Hippocampal formation (tissue), 2 donors: ENCODE results near the gene RILP.

Experiments used
- DNase-seq, 2 donors: peaks; one replicate each; lab custom pipeline; 2025; lab: John Stamatoyannopoulos, UW

RILP gene

DNA sequence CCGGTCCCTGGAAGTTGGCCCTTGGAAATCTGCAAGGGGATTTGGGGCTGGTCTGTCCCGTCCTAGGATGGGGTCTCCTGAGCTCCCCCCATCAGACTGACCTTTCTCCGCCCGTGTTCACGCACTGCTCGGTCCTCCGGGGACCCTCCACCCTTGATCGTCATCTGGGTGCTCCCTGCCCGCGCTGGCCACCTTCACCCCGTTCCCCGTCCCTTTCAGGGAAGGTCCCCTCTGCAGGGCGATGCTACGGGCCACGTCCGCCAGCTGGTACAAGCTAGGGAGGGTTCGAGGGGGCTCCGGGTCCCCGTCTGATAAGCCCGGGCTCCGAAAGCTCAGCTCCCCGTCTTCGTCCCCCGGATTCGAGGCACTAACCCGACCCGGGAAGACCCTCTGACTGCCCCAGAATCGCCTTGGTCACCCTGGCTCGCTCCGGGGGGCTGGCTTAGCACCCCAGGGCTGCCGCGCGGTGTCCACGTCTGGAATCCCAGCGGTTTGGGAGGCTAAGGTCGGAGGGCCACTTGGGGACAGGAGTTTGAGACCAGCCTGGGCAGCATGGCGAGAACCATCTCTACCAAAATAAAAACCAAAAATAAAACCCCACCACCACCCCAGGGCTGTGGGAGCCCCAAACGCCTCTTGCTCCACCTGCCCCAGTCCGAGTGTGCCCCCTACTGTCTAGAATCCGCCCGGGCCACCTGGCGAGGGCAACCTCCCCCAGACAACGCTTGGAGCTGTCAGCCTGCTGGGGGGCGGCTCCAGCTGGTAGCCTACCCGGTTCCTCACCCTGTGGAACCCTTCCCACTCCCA is 20.0 kb downstream of the RILP start:
- no peak for DNase-seq

DNA sequence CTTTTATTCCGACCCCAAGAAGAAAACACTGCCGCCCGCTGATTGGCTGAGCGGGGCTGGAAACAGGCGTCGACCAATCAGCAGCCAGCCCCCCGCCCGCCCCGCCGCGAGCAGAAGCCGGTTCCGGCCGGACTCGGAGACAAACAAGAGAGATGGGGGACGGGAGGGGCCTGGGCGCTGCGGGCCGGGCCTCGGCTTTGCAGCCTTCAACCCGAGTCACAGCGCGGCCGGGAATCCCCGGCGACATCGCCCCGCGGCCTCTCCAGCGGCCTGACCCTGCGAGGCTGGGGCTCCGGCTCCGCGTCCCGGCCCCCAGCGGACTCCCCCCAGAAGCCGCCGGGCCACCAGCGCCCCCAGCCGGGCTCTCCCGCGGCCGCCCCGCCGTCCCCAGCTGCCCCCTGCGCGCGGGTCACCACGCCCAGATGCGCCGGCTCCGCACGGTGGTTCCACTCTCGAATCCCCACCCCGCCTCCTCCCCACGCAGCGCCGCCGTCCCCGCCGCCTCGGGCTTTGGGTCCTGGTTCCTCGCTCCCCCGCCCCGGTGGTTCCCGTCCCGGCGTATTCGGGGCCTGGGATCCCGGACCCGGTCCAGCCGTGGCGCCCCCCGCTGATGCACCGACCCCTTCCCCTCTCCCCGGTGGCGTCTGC is 20.7 kb downstream of the RILP start:
- peak; percentile 93 to 96 for DNase-seq

DNA sequence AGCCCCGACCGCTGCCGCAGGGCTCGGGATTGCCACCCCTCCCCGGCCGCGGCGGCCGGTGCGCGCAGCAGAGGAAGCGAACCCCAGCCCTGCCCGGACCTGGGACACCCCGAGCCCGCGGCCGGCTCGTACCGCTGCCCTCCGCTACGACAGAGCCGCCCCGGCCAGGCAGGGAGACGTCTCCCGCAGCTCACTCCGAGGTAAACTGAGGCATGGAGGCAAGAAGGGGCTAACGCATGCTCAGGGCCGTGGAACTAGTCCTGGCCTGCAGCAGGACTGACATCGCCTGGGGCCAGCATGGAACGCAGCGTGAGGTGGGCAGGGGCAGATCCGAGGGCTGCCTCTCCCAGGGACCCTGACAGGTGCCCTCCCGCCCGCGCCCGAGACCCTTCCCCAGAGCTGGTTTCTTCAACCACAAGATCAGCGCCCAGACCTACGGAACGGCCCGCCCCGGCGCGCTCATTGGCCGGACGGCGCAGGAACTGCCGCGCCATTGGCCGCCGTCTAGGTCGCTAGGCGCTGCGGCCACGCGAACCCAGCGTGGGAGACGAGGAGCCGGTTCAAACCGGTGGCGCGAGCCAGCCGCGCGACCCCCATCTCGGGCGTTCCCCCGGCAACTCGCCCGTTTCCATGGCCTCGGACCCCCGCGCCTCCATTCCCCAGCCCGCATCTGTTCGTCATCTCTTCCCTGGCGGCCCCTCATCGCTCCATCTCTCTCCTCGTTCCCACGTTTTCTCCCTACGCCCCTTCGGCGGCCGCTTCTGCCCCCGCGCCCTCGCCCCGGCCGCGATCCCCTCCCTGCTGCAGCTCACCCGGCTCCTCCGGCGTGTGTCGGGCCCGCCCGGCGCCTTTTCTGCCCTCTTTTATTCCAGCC is 21.4 kb downstream of the RILP start, which contains the start of gene SLC43A2:
Gene SLC43A2, minus strand, starts transcription at position 853 of the 874 bp plus-strand sequence. CDS start 960 bp downstream, outside the sequence.
- DNase-seq, result peak; percentile 77 to 87

DNA sequence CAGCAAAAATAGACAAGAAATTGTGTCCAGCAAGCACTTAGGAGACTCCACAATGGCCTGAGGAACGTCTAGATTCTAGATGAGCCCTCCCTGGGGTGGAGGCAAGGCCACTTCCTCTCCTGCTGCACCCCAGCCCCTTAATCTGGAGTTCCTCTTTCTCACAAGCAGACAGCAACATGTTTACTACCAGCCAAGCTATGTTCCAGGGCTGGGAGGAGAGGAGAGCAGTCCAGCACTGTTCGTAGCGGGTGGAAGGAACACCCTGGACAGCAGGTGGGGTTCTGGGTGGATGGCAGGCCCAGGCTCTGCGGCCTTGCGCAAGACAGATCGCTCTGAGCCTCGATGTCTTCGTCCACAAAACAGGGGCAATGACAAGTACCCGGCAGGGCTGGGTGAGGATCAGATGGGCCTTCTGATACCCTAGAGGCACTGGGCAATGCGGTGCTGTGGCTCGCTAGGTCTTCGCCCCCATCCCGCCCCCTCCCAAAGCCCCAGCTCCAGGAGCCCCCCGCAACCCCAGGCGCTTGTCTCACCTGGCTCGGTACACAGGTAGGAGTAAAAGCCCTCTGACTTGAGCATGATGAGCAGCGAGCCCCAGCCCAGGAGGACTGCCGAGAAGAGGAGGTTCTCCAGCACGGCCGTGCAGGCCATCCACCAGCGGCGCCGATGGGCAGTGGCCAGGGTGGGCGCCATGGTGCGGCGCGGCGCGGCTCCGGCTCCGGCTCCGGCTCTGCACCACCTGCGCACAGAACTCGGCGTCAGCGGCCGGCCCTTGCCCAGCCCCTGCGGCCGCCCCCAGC is 22.3 kb downstream of the RILP start:
- DNase-seq, result peak; percentile 33 to 47

DNA sequence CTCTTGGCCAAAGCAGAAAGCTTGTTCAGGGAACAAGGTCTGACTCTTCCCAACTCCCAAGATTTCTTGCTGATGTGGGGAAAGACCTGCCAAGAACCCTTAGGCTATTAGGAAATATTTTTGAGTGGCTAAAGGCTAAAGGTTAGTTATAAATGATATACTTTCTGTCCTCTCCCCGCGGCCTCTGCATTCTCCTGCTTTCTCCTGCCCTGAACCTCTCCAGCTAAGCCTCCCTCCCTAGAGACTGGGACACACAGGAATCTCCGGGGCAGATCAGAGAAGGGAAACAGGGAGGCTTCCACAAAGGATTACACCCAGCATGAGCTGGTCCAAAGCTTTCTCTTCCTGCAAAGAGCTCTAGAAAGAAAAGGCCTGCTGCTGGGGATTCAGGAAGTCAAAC is 23.3 kb downstream of the RILP start:
- no peak for DNase-seq

DNA sequence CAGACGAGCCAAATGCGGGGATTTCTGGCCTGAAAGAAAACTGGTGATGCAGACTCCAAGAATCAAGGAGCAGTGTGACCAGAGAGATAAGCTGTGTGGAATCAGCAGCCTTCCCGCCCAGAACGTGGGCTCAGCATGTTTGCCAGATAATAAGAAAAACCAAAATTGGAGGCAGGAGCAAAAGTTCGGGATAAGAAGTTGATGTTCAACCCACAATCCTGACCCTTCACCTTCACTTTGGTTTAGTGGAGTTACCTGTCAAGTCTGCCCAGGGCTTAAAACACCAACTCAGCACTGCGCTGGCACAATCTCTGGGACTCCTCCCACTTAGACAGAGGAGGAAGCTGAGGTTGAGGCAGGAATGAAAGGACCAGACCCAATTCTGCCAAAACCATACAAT is 24.1 kb downstream of the RILP start:
- DNase-seq, result no peak

DNA sequence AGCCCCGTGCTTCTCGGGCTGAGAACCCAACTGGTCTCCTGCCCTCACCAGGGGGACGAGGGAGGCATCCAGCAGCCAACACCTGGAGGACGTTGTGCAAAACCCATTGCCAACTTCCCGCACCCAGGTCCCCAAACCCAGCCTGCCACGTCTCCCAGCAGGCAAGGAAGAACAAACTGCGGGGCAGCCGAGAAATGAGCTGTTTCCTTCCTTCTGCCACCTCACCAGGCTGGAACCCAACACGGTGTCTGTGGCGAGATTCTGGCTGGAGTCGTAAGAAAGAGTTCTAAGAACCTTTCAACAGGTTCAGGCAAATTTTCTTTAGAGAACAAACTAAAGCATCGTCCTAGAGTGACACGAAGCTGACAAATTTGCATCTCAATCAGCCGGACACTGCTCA is 24.6 kb downstream of the RILP start:
- DNase-seq, result no peak

DNA sequence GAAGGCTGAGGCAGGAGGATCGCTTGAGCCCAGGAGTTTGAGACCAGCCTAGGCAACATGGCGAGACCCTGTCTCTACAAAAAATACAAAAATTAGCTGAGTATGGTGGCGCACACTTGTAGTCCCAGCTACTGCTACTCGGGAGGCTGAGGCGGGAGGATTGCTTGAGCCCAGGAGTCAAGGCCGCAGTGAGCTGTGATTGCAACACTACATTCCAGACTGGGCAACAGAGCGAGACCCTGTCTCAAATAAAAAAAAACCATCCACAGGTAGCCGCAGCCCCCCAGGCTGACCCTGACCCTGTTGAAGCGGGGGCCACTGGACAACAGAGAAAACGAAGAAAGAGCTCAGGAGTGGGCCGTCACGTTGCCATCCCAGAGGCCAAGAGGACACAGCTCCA is 25.0 kb downstream of the RILP start:
- no peak for DNase-seq

DNA sequence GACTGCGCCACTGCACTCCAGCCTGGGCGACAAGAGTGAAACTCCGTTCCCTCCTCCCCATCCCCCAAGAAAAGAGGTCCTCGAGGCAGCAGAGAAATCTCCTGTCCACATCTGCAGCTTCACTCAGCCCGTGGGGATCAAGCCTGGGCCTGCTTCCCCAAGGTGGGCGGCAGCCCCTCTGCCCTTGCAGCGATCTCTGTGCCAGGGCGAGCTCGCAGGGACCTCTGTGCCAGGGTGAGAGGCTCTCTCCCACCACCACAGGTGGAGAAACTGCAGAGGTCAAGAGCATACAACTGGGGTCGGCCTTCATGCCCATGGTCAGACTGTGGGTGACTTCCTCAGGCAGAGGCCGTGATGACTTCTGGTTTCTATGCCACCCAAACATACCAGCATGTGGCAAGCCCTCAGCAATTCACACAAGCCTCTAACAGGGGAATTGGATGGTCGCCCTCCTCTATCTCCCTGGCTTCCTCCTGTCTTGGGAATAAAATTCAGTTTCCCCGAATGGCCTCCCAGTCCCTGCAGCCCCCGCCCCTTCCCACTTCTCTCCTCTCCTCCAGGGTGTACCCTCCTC is 26.5 kb downstream of the RILP start:
- no peak for DNase-seq

DNA sequence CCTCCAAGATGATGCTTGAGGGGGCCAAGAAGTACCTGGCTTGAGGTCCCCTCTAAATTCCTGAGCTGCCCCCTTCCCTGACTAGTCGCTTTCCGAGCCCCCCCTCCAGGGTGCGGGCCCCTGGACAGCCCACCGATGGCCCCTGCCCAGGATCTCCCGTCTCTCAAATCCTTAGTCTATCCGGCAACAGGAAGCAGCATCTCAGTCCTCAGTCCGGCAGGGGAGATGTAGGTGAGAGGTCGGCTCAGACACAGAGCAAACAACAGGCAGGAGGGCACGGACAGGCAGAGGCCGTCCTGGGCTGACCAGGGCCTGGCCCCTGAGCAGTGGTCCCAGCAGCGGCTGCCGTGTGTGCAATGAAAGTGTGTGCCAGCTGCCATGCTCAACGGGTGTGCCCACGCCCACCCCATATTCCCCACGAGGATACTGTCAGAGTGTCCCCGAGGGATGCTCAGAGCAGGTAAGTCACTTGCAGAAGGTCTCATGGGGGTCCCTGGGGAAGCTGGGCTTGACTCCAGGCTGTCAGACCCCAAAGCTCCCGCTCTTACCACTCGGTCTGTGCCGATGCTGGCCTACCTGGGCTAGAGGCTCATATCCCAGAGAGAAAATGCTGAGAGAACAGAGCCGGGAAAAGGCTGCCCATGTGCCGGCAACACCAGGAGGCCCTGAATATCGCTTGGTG is 28.3 kb downstream of the RILP start:
- DNase-seq, result no peak

DNA sequence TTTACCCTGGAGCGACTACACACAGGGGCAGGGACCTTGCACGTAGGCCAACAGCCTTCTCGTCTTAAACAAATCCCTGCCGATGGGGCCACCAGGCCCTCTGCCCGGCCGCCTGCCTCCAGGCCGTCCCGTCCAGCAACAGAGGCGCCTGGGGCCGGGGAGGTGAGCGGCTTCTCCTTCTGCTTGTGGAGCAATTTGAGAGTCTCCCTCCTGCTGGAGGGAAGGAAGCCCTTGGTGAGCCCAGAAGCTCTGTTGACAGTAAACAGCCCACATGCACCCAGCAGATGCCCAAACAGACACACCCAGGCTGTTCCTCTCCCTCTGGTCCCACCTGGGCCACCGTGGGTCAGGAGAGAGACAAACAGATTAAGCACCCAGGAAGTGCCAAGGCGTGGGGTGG is 29.2 kb downstream of the RILP start:
- DNase-seq, result no peak

DNA sequence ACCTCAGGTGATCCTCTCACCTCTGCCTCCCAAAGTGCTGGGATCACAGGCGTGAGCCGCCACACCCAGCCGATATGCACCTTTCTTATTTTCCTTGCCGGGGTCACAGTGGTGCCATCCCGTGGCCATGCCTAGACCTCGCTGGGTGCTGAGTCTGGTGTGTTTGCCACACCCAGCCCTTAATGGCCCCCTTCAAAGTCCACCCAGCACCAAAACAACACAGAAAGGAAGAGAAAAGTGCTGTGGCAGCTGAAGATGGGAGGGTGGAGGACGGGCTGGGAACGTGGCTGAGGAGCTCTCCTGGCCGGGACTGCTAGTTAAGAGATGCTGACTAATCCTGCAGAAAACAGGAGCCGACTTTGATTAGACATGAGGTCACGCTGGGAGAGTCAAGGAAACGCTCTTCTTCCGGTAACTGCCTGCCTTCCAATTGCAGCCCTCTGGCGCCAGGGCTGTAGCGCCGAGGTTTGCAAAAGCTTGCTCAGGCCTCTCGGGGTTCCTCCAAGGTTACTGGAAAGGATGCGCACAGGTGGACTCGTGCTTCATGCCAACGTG is 32.0 kb downstream of the RILP start:
- no peak for DNase-seq

DNA sequence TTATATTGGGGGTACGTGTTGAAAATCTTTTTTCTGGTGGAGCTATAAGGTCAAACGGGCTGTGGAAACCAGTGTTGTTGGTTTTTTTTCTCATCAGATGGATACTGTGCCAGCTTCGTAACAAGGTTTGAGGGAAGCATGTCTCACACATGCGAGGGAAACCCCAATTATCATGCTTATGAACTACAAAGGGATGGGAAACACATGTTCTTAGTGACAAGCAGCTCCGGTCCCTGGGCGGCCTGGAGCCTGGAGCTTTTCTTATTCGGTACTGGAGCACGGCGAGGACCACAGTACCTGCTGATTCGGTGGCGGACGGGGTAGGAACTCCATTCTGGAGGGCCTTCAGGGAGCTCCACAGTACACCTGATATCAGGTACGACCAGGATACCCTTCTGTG is 33.6 kb downstream of the RILP start:
- no peak for DNase-seq

DNA sequence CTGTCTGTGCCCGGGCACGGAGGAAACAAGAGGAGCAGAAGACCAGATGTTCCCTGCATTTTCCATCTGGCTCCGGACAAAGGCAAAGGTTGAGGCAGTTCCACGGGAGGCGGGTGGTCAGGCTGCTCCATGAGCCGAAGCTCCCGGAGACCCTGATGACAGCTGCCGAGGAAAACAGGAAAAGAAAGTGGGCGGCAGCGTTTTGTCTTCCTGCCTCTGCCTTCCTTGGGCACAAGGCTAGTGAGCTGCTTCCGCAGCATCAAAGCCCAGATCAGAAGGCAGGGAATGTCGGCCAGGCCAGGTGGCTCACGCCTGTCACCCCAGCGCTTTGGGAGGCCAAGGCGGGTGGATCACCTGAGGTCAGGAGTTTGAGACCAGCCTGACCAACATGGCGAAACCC is 37.3 kb downstream of the RILP start:
- no peak for DNase-seq

DNA sequence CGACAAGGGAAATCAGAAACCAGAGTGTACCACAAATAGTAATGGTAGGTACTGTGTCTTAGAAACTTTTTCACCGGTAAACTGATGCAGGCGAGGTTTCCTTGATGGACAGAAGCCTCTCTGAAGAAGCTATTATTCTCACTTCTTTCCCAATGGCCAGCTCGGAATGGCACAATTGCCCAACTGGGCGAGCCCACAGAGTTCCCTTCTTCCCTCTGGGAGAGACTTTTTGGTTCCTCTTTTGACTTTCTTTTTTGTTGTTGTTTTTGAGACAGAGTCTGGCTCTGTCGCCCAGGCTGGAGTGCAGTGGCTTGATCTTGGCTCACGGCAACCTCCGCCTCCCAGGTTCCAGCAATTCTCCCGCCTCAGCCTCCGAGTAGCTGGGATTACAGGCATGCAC is 38.0 kb downstream of the RILP start:
- DNase-seq, result no peak

DNA sequence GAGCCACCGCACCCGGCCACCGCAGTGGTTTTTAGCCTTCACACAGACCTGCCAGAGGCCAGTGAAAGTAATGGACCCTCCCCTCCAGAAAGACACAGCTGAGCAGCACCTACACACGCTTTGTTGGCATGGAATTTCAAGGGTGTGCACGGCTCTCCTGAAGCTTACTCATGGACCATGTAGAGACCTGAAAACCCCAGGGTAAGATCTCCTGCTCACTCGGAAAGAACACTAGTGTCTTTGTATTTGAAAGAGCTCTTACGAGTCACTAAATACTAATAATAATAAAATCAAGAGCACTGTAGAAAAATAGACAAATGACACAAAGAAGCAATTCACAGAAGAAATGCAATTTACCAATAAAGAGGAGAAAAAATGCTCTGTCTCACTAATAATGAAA is 41.0 kb downstream of the RILP start:
- no peak for DNase-seq

DNA sequence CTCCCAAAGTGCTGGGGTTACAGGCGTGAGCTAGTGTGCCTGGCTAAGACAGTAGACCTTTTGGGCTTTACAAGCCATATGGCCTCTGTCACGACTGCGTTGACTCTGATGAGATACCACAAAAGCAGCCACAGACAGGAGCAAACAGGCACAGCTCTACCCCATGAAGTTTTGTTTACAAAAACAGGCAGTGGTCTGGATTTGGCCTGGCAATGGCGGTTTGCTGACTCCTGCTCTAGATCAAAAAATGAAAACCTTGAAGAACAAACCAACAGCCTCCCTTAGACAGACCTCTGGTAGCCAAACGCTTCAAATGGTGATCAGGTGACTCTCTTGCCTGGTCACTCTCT is 41.7 kb downstream of the RILP start:
- DNase-seq, result no peak

DNA sequence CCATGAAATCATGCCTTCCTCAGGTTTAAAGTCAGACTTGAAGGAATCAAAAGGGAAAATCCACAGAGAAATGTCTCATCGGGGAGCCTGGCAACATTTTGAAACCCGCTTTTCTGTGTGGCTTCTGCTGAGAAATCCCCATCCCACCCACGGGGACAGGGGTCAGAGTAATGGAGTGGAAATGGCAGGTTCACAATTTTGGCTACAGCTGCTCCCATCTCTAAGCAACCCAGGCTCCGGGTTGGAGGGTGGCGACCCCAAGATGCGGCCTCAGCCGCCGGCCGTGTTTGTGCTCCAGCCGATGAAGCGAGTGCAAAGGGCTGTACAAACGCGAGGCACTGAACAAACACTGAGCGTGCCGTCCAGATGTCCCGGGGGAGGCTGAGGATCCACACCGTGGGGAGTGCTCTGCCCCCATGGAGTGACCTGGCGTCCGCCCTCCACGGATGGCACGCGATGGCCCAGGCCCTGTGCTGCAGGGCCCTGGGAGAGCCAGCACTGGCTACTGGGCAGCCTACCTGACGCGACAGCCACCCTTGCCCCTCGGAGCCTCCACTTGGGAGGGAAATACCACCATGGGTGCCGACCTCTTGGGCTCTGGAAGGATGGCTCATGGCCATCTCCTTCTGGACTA is 43.2 kb downstream of the RILP start:
- DNase-seq, result no peak

DNA sequence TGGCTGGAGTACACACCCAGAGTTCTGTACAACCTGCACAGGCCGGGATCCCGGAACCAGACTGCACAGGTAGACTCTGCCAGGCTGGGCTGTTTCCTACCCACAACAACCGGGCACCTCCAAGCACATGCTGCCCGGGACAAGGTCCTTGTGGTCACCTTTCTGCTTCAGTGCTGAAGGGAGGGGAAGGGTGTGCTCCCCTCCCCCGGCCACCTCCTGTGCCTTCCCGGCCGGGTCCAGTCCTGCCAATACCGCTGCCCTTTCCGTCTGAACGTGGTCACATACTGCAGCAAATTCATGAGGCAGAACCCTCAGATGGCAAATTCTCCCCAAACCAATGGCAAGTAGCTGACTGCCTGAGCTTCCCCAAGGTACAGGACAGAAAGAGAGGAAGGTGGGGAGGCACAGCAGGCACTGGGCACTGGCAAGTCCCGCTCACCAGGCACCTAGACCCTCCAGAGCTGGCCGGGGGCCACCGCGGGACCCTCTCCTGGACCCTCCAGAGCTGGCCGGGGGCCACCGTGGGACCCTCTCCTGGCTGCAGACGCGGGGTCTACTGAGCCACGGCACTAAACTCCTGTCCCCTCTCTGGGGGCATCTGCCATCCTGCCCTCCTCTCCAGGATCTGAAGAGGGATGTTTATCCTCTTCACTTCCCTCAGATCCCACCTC is 43.9 kb downstream of the RILP start:
- DNase-seq, result no peak
